Activated CD8-positive, alpha-beta T cell treated with anti-CD3 and anti-CD28 coated beads for 36 hours (primary cell): Measurements from ENCODE around the gene SLC7A11. TPM values are rescaled to one million over a fixed set of nuclear protein-coding genes. Genes with fewer than 3 reads are reported as not detected.

Experiments used
- ATAC-seq: fragments of 200-7000 bp; cut with Tn5 transposase; one replicate; pipeline ENCODE4 v1.10.0; 2021; ENCODE audit warnings: mild to moderate bottlenecking, moderate library complexity
- CTCF ChIA-PET: fragments of 350-600 bp; sonication (Branson Sonifier 250); formaldehyde crosslinking; loops from one replicate; lab custom pipeline; 2021; ENCODE audit warnings: antibody characterized with exemption; lab: Charles Lee
- POLR2A ChIA-PET: fragments of 350-600 bp; sonication (Branson Sonifier 250); formaldehyde crosslinking; loops from one replicate; lab custom pipeline; 2021; ENCODE audit warnings: antibody characterized with exemption; lab: Charles Lee
- DNase-seq: peaks from one replicate; pipeline ENCODE4 v3.0.0-alpha.2; 2020
- H3K27ac Mint-ChIP-seq: one replicate; pipeline ENCODE4 v1.8.0; 2021; ENCODE audit warnings: mild to moderate bottlenecking, mixed read lengths
- H3K27me3 Mint-ChIP-seq: one replicate; pipeline ENCODE4 v1.8.0; 2021; ENCODE audit warnings: mixed read lengths
- H3K36me3 Mint-ChIP-seq: one replicate; pipeline ENCODE4 v1.8.0; 2021; ENCODE audit warnings: low read depth, mixed read lengths
- H3K4me1 Mint-ChIP-seq: one replicate; pipeline ENCODE4 v1.8.0; 2021; ENCODE audit warnings: low read depth, mixed read lengths
- H3K4me3 Mint-ChIP-seq: one replicate; pipeline ENCODE4 v1.8.0; 2021; ENCODE audit warnings: mild to moderate bottlenecking, moderate library complexity, mixed read lengths
- H3K9me3 Mint-ChIP-seq: one replicate; pipeline ENCODE4 v1.8.0; 2021; ENCODE audit warnings: mixed read lengths
- CTCF ChIP-seq: fragments of 200-600 bp; IDR thresholded peaks from one replicate; pipeline ENCODE4 v1.8.0; 2022; ENCODE audit warnings: antibody characterized with exemption, mild to moderate bottlenecking
- intact Hi-C: fragments of 100-400 bp; cut with micrococcal nuclease; formaldehyde crosslinking; loops from one replicate; pipeline ENCODE4 v1.10.0; 2022
- total RNA-seq, 2 experiments: library from RNA; stranded (reverse); gene quantifications; one replicate each; pipeline ENCODE4 v1.2.3, GENCODE V29; 2021

Gene SLC7A11
- total RNA-seq, 2 experiments from 2014 or later, result 3.7 to 4.5 TPM

- H3K9me3 Mint-ChIP-seq, result peaks cover 2% of the 10 kb centered on the region
- no peak for ATAC-seq
- H3K4me3 Mint-ChIP-seq, result no peak overlapping the region
- no peak for TF ChIP-seq CTCF
- DNase-seq, result no peak
- no peaks in the 10 kb centered on the region for H3K4me1 Mint-ChIP-seq
- H3K27ac Mint-ChIP-seq, result no peak overlapping the region
- H3K27me3 Mint-ChIP-seq, result peaks cover 4% of the 10 kb centered on the region
- CTCF ChIA-PET, result no interaction called here
- intact Hi-C loops, result no loop called here
- POLR2A ChIA-PET, result no interaction called here
- H3K36me3 Mint-ChIP-seq, result no peaks in the 10 kb centered on the region
These were observed 21.2 kb upstream of the SLC7A11 start for GRCh38 chr4:138263247-138263816.

GRCh38 chr4:138262469-138262868 lies 20.3 kb upstream of the SLC7A11 start:
- POLR2A ChIA-PET, result no interaction called here
- no peak for DNase-seq
- H3K4me1 Mint-ChIP-seq, result no peaks in the 10 kb centered on the region
- CTCF ChIA-PET, result no interaction called here
- TF ChIP-seq CTCF, result no peak
- peaks cover 4% of the 10 kb centered on the region for H3K27me3 Mint-ChIP-seq
- ATAC-seq, result no peak
- H3K27ac Mint-ChIP-seq, result no peak overlapping the region
- intact Hi-C loops, result no loop called here
- no peaks in the 10 kb centered on the region for H3K36me3 Mint-ChIP-seq
- H3K4me3 Mint-ChIP-seq, result no peak overlapping the region
- H3K9me3 Mint-ChIP-seq, result peaks cover 2% of the 10 kb centered on the region

- ATAC-seq (no peak), DNase-seq (no peak)
- Mint-ChIP-seq H3K9me3 (peaks cover 2% of the 10 kb centered on the region), H3K27me3 (peaks cover 4% of the 10 kb centered on the region), H3K36me3 (no peaks in the 10 kb centered on the region), H3K4me1 (no peaks in the 10 kb centered on the region), H3K4me3 (no peak overlapping the region), H3K27ac (no peak overlapping the region)
- POLR2A ChIA-PET, result no interaction called here
- intact Hi-C loops, result no loop called here
- CTCF ChIA-PET, result no interaction called here
- TF ChIP-seq CTCF, result no peak
These were observed 19.9 kb upstream of the SLC7A11 start for GRCh38 chr4:138262030-138262429.

- intact Hi-C loops, result no loop called here
- DNase-seq (no peak), ATAC-seq (no peak)
- POLR2A ChIA-PET, result no interaction called here
- Mint-ChIP-seq H3K36me3 (no peaks in the 10 kb centered on the region), H3K4me3 (no peak overlapping the region), H3K9me3 (no peaks in the 10 kb centered on the region), H3K4me1 (no peaks in the 10 kb centered on the region), H3K27ac (no peak overlapping the region), H3K27me3 (peaks cover 5% of the 10 kb centered on the region)
- no peak for TF ChIP-seq CTCF
- CTCF ChIA-PET, result no interaction called here
These were observed 17.7 kb upstream of the SLC7A11 start for GRCh38 chr4:138259824-138260223.

- H3K4me1 Mint-ChIP-seq, result no peaks in the 10 kb centered on the region
- CTCF ChIA-PET, result no interaction called here
- intact Hi-C loops, result no loop called here
- no peak overlapping the region for H3K27ac Mint-ChIP-seq
- POLR2A ChIA-PET, result no interaction called here
- peaks cover 5% of the 10 kb centered on the region for H3K27me3 Mint-ChIP-seq
- DNase-seq, result no peak
- no peak for TF ChIP-seq CTCF
- ATAC-seq, result no peak
- H3K36me3 Mint-ChIP-seq, result no peaks in the 10 kb centered on the region
- H3K4me3 Mint-ChIP-seq, result no peak overlapping the region
- no peaks in the 10 kb centered on the region for H3K9me3 Mint-ChIP-seq
These were observed 17.1 kb upstream of the SLC7A11 start for GRCh38 chr4:138259271-138259670.
